HL-60 (cell line): ENCODE measurements around the gene DNAJC22.

Experiments
- DNase-seq, 2 experiments: peaks; one replicate each; pipeline ENCODE4 v3.0.0-alpha.2; 2010 to 2020; ENCODE audit warnings: low read depth in 1 of 2, low spot score in 1 of 2
- H3K27ac ChIP-seq: fragments of 250-450 bp; sonication (Bioruptor Pico); replicated peaks from 2 replicates; pipeline ENCODE4 v1.5.1; 2020; ENCODE audit warnings: mild to moderate bottlenecking, moderate library complexity
- H3K27me3 ChIP-seq: fragments of 250-450 bp; sonication (Bioruptor Pico); 2 replicates; pipeline ENCODE4 v1.5.1; 2021; ENCODE audit warnings: mild to moderate bottlenecking, moderate library complexity; ENCODE audit not compliant: insufficient read depth, poor library complexity, severe bottlenecking
- H3K4me3 ChIP-seq: replicated peaks from 2 replicates; pipeline ENCODE4 v1.5.1; 2011; ENCODE audit warnings: mild to moderate bottlenecking, control low read depth, low read length; ENCODE audit not compliant: insufficient read depth
- CTCF ChIP-seq: IDR thresholded peaks from one replicate; pipeline ENCODE4 v1.5.1; 2011; ENCODE audit warnings: low read length, control low read depth, inconsistent platforms; ENCODE audit not compliant: insufficient read depth
- GABPA ChIP-seq: IDR thresholded peaks from 2 replicates; pipeline ENCODE4 v1.6.1; 2012; ENCODE audit warnings: low read depth
- POLR2AphosphoS5 ChIP-seq: IDR thresholded peaks from 2 replicates; pipeline ENCODE4 v1.6.1; 2012; ENCODE audit warnings: low read depth
- SPI1 ChIP-seq: IDR thresholded peaks from 2 replicates; pipeline ENCODE4 v1.6.1; 2012; ENCODE audit warnings: low read depth, mild to moderate bottlenecking, borderline replicate concordance
- TF ChIP-seq, protein P1 (sequence below): IDR thresholded peaks from 2 replicates; pipeline ENCODE4 v1.6.1; 2012; ENCODE audit warnings: low read depth; ENCODE audit not compliant: insufficient replicate concordance

The DNAJC22 gene

GRCh38 chr12:49327368-49327767 is 19.3 kb upstream of the DNAJC22 start:
- no peaks in the 10 kb centered on the region for H3K27me3 ChIP-seq
- H3K4me3 ChIP-seq, result no peak overlapping the region
- no peak for DNase-seq
- TF ChIP-seq, protein P1, sequence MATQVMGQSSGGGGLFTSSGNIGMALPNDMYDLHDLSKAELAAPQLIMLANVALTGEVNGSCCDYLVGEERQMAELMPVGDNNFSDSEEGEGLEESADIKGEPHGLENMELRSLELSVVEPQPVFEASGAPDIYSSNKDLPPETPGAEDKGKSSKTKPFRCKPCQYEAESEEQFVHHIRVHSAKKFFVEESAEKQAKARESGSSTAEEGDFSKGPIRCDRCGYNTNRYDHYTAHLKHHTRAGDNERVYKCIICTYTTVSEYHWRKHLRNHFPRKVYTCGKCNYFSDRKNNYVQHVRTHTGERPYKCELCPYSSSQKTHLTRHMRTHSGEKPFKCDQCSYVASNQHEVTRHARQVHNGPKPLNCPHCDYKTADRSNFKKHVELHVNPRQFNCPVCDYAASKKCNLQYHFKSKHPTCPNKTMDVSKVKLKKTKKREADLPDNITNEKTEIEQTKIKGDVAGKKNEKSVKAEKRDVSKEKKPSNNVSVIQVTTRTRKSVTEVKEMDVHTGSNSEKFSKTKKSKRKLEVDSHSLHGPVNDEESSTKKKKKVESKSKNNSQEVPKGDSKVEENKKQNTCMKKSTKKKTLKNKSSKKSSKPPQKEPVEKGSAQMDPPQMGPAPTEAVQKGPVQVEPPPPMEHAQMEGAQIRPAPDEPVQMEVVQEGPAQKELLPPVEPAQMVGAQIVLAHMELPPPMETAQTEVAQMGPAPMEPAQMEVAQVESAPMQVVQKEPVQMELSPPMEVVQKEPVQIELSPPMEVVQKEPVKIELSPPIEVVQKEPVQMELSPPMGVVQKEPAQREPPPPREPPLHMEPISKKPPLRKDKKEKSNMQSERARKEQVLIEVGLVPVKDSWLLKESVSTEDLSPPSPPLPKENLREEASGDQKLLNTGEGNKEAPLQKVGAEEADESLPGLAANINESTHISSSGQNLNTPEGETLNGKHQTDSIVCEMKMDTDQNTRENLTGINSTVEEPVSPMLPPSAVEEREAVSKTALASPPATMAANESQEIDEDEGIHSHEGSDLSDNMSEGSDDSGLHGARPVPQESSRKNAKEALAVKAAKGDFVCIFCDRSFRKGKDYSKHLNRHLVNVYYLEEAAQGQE, result no peak
- TF ChIP-seq SPI1 (no peak), CTCF (no peak), GABPA (no peak), POLR2AphosphoS5 (no peak)
- no peak overlapping the region for H3K27ac ChIP-seq

DNA sequence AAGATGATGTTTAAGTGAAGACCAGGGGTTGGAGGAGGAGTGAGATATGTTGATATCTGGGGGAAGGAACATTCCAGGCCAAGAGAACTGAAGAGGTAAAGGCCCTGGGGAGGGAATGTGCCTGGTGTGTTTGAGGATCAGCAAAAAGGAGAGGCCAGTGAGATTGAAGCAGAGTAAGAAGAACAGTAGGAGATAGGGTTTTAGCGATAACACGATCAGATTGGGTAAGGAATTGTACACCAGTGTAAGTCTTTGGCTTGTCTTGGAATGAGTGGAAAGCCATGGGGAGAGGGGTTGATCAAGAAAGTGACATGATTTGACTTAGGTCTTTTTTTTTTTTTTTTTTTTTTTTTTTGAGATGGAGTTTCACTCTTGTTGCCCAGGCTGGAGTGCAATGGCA is 18.8 kb upstream of the DNAJC22 start:
- no peak overlapping the region for H3K4me3 ChIP-seq
- no peaks in the 10 kb centered on the region for H3K27me3 ChIP-seq
- no peak for TF ChIP-seq SPI1
- TF ChIP-seq CTCF, result no peak
- no peak for TF ChIP-seq POLR2AphosphoS5
- TF ChIP-seq, protein P1, result no peak
- TF ChIP-seq GABPA, result no peak
- DNase-seq, result no peak
- no peak overlapping the region for H3K27ac ChIP-seq

DNA sequence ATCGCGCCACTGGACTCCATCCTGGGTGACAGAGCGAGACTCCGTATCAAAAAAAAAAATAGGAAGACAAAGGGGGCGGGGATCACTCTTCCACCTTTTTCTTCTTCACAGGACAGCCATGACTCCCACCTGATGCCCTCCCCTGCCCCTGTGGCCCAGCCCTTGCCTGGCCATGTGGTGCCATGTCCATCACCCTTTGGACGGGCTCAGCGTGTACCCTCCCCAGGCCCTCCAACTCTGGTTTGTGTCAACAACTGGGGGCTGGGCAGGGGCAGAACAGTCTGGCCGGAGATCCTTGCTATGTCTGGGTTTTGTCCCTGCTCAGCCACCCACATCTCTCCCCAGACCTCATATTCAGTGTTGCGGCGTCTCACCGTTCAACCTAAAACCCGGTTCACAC is 17.9 kb upstream of the DNAJC22 start:
- H3K4me3 ChIP-seq, result no peak overlapping the region
- TF ChIP-seq GABPA (no peak), POLR2AphosphoS5 (no peak), CTCF (no peak), SPI1 (no peak)
- TF ChIP-seq, protein P1, result no peak
- no peak for DNase-seq
- H3K27ac ChIP-seq, result no peak overlapping the region
- no peaks in the 10 kb centered on the region for H3K27me3 ChIP-seq
